Stimulated activated CD4-positive, alpha-beta T cell treated with anti-CD3 and anti-CD28 coated beads, Interleukin-15, amount 100 ng/mL, for 24 hours (primary cell): ENCODE data around the gene AP1AR.
"Not testable (repeated sequence)": the region's sequence is repeated elsewhere in the genome, so short reads cannot be mapped to it uniquely, and the experiment has no call there.

Experiments used
- DNase-seq: peaks from one replicate; pipeline ENCODE4 v3.0.0-alpha.2; 2020

The AP1AR gene

GRCh38 chr4:112231779-112232713 is at the start of gene AP1AR:
Gene AP1AR, plus strand, starts transcription at chr4:112231787. Its CDS starts 305 bp downstream, at chr4:112232092.
- DNase-seq, result peak; percentile 86

GRCh38 chr4:112182604-112183003 is 49.0 kb upstream of the AP1AR start:
- no peak for DNase-seq

- DNase-seq, result no peak
These were observed 48.3 kb upstream of the AP1AR start for GRCh38 chr4:112183252-112183651.

GRCh38 chr4:112184438-112184837 is 47.1 kb upstream of the AP1AR start:
- no peak for DNase-seq

- DNase-seq, result no peak
These were observed 46.3 kb upstream of the AP1AR start for GRCh38 chr4:112185334-112185733.

- no peak for DNase-seq
These were observed 45.6 kb upstream of the AP1AR start for GRCh38 chr4:112185740-112186670.

GRCh38 chr4:112189754-112190153 is 41.8 kb upstream of the AP1AR start:
- DNase-seq, result no peak

- no peak for DNase-seq
These were observed 40.9 kb upstream of the AP1AR start for GRCh38 chr4:112190684-112191083.

GRCh38 chr4:112196461-112196860 is 35.1 kb upstream of the AP1AR start:
- no peak for DNase-seq

GRCh38 chr4:112199041-112199440 is 32.5 kb upstream of the AP1AR start:
- DNase-seq, result no peak

- DNase-seq, result no peak
These were observed 29.6 kb upstream of the AP1AR start for GRCh38 chr4:112201915-112202505.

- DNase-seq, result no peak
These were observed 28.0 kb upstream of the AP1AR start for GRCh38 chr4:112203593-112203992.

- DNase-seq, result no peak
These were observed 25.2 kb upstream of the AP1AR start for GRCh38 chr4:112206431-112206830.

- DNase-seq, result not testable (repeated sequence)
These were observed 23.2 kb upstream of the AP1AR start for GRCh38 chr4:112208137-112209095.

- no peak for DNase-seq
These were observed 20.8 kb upstream of the AP1AR start for GRCh38 chr4:112210777-112211176.

GRCh38 chr4:112213091-112213490 is 18.5 kb upstream of the AP1AR start:
- no peak for DNase-seq

- no peak for DNase-seq
These were observed 17.7 kb upstream of the AP1AR start for GRCh38 chr4:112213856-112214255.

GRCh38 chr4:112214390-112215264 is 17.0 kb upstream of the AP1AR start:
- DNase-seq, result no peak

GRCh38 chr4:112219826-112220366 is 11.7 kb upstream of the AP1AR start:
- DNase-seq, result no peak

GRCh38 chr4:112222219-112222955 is 9.2 kb upstream of the AP1AR start:
- no peak for DNase-seq
